CD1c-positive myeloid dendritic cell (primary cell): Measurements from ENCODE around the gene MRPS23.
A peak's percentile ranks its signal among the peaks of the same experiment; 100 is the strongest.

Source experiments
- DNase-seq: peaks from one replicate; pipeline ENCODE4 v3.0.0-alpha.2; 2016; ENCODE audit errors: extremely low spot score

The MRPS23 gene

DNA sequence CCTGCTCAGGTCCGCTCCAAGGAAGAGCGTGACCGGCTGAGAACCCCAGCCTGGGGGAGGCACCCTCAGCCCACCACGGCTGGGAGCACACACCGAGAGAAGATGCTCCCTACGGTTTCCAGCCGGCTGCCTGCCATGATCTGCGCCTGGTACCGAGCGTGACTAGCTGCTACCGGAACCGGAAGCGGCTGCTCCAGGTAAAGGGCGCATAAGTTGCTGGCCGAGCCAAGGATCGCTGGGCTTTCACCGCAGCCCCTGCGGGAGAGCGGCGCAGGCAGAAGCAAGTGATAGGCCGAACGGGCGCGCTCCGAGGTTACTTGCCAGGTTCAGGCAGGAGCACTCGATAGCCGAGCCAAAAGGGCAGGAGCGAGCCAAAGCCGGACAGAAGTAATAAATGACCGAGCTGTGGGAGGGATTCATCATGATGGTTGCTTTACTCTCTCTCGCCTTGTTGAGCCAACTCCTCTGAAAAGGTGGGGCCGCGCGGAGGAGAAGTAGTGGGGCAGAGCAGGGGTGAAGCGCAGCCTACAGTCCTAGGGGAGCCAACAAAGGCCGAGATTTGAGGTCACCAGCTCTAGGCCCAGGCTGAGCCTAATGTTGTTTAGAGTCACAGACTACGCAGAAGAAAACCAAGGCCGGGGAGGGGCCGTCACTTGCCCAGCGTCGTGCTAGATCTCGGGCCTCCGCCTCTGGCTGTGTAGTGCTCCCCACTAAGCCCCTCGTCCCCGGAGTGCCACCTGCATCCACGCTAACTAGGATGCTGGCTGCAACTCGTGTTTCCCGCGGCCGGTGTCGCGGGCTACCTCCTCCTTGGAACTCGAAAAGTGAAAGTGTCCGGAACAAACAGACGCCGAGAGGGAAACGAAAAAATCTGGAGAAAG is at the start of gene MRPS23:
Gene MRPS23, minus strand, starts transcription at position 171 of the 881 bp plus-strand sequence. Its CDS starts 34 bp downstream, at position 137.
- DNase-seq: peak; percentile 98

DNA sequence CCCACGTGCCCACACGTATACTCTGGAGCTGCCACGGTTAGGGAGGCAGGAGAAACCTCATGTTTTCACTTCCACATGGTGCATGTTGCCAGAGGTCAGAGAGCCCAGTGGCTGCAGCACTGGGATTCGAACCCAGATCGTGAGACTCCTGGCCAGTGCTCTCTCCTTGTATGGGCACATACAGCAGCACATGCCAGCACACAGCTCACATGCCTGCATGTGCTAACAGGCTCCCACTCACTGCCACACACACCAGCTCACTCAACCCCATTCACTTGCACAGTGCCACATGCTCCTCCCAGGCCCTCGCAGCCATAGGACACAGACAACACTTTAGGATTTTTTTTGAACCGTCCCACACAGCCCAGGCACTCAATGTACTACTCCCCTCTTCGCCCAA is 49.5 kb upstream of the MRPS23 start:
- peak; percentile 60 for DNase-seq

DNA sequence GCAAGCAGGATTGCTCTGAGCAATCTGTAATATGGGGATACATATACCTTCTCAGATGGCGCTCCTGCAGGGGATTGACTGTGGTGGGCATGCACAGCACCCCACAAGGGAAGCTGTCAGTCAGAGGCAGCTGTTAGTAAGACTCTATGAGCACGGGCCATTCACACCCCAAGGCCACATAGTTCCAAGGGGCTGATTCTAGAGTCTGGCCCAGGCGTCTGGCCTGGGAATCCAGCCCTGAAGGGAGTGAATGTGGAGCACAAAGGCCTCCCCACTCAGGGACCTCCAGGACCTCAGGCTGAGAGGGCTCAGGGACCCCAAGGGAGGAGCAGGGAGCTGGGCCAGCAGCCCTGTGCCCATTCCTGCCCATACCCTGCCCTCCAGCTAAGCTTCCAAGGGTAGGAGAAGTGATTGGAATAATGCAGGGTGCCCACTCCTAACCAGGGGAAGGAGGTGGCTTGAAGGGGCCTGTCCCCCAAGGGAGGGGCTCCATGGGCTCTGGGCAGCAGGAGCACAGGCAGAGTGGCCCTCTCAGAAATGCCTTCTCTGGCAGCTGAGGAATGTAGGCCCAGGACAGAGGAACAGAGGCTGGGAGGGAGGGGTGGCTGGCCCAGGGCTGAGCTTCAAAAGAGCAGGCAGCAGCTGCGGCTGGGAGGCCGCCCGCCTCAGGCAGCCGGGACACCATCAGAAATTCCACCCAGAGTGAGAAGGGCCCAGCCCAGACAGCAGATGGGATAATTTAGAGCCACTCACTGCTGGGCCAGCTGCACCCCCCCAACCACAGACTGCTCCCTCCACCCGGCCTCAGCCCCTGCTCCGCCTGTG is 48.9 kb upstream of the MRPS23 start:
- no peak for DNase-seq

DNA sequence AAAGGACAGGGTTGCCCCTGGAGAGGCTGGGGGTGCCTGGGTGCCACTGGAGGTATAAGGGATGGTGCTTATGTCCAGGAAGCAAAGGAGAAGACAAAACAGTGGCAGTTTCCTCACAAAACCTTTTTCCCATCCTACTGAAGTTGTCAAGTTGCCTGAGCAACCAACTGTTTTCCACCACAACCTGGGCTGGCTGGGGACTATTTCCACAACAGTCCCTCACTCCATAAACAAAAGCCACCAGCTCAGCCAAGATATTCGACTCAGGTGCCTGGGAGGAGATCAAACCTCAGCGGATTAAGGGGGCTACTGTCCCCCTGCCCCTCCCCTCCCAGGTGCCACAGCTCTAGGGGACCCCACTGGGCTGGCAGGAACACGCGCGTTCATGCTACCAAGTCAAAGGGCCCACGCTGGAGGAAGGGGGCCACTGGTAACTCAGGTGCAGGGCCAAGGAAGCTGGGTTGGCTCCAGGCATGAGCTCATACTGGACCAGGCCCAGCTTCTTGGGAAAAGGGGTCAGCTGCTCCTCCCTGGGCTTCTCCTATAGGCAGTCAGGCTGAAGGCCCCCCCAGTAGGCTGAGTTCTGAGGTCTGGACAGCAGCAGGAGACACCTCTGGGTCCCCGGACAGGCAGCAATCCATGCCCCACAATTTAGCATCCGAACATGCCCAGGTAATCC is 45.7 kb upstream of the MRPS23 start:
- DNase-seq: no peak

DNA sequence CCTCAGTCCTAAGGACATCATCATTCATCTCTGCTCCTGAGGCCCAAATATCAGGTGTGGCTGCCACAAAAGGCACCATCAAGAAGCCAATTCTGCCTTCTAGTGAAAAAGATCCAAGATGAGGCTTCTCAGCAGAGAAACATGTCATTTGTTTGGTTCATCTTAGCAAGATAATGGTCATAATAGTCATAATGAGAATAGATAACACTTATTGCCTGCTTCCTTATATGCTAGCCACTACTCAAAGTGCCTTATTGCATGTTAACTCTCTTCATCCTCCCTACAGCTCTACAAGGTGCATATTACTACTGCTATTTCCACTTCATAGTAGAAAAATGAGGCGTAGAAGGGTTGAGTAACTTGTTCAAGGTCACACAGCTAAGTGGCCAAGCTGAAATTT is 45.0 kb upstream of the MRPS23 start:
- no peak for DNase-seq

DNA sequence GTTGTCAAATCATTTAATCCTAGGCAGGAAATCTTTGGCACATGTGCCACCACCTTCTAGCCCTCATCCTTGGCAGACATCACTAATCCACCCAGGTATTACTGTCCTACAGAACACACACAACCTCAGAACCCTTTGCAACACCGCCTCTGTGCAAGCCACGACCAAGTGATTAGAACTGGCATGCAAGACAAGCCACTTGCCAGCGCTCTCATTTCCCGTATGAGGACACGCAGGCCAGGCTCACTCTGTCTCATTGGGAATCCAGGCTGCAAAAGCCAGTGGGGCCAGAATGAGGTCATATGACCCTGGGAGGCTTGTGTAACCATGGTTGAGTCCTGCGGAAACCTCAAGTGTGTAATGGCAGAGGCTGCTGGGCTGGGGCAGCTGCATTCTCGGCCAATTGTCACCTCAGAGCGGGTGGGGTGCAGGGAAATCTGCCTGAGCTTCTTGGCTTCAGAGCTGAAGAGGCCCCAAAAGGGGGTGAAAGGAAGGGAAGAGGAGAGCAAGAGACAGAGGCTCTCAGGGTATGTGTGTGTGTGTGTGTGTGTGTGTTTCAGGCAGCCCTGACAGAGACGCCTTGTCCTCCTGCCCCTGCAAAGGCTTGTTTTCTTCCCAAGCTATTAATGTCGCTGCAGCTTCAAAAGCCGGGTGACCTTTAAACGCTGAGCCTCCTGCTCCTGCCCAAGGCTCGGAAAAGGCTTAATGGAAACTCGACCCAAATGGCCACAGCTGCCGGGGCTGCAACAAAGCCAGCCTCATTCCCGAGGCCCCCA is 43.2 kb upstream of the MRPS23 start:
- peak; percentile 97 for DNase-seq

DNA sequence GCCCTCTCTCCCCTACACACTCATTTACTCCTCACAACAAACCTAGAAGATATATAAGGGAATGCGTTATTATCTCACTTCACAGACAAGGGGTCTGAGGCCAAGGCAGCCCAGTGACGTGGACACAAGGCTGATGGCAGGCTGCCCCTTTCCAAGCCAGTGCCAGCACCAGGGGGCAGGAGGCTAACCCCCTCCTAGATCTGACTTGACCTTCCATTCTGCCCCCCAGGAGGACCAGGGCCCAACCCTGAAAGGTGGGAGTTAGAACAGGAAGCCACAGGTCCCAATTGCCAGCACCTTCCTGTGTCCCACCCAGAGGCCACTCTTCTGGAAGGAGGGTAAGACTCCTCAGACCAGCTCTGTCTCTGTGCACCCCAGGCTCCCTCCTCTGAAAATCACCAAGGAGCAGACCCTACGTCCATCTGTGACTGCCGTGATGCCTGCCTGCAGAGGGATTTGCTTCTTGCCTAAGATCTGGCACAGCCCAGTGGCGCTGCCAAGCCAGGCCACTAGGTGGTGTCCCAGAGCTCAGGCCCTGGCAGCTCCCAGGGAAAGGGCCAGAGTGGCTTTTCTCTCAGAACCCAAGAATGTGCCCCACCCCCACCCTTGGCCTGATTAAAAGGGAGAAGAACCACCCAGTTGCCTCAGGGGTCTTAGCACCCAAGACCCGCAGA is 42.4 kb upstream of the MRPS23 start:
- DNase-seq: peak; percentile 83

DNA sequence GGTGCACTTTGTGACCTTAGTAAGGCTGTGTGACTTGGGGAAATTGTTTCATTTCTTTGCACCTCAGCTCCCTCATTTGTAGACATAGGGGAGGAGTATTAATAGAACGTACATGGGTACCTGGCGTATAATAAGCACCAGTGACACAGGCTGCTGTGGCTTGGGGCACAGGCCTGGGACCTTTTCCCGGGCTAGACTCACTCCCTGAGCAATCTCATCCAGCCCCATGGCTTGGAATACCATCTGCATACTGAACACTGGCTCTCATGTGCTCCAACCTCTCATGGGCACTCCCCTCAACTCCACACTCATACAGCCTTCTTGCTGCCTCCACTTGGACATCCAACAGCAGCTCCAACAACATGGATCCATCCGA is 41.0 kb upstream of the MRPS23 start:
- DNase-seq: no peak

DNA sequence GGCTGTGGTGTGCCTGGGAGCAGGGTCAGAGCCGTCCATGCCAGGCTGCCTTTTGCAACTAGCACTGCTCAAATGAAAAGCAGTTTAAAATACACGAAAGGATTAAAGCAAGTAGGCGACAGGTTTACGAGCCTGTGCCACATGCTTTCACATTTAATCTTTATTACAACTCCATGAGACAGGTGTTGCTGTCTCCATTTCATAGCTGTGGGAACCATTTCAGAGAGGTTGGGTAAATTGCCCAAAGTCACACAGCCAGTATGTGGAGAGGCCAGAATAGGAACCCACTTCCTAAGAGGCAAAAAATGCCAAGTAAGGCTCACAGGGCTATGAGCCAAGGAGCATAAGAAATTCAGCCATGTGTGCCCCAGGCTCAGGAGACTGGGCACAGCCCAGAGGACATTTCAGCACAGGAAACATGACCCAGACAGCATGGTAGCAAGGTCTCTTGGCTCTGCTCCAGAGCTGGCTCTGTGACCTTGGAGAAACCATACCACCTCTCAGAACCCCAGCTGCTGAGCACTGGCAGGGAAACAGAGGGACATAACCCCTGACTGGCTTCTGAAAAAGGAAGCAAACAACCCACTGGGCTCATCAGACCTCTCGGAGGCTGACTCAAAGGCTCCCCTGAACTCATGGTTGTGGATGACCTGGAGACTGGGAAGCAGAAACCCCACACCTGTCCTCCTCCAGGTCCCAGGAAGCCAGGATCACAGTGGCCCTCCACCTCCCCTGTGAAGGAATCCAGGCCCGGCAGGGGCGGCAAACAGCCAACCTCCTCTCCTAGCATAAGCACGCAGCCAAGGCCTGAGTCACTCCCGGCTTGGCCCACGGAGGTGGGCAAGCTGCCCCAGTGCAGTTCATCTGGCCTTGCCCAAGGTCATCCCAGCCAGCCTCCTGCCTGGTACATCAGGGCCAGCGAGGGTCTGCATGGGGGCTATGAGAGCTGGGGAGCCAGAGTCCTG is 40.3 kb upstream of the MRPS23 start:
- peak; percentile 29 for DNase-seq

DNA sequence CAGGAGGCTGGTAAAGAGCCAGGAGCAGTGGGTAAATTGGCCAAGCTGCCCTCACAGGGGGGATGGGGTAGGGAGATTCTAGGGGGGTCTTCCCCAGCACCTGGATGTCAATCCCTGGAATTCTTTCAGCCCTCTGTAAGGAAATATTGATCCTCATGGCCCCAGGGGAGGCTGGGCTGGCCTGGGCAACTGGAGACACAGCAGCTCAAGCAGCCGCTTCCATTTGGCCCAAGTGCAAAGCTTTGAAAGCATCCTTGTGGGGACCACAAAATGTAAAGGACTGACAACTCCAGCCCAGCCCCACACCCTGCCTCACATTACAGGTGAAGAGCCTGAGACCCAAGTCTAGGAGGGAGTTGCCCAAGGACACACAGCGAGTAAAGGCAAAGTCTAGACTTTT is 39.4 kb upstream of the MRPS23 start:
- DNase-seq: no peak

DNA sequence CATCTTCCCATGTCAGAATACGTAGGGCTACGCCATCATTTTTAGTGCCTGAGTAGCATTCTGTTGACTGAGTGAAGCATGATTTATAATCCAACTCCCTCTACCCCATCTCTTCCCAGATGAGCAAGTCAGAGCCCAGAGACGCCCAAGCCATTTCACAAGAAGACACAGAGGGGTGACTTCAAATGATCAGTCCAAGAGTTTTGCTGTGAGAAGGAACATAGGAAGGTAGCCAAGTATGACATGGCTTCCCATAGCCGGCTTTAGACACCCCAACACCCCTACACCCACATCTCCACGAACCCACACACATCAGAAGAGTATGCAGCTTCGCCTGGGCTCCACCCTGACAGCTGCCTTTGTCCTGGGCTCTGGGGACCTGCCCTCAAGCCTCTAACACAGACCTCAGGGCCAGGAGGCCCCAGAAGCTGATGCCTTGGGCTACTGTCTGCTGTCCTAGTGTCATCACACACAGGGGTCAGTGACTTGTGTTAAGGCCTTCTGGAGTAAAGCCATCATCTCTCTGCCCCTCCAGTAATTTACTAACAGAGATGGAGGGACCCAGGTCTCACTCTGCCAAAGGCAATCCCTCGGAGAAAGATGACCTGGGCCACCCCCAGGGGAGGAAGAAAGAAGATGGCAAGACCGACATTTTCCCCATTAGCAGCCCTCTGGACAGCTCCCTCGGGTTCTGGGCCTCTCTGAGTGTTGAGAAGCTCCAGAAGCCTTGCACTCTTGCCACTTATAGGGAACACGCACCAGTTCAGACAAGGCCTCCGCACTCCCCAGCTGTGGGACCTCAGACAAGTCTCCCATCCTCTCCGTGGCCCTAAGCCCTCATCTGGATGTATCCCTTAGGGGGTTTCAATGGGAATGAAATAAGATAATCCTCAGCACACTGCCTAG is 38.7 kb upstream of the MRPS23 start:
- DNase-seq: no peak

DNA sequence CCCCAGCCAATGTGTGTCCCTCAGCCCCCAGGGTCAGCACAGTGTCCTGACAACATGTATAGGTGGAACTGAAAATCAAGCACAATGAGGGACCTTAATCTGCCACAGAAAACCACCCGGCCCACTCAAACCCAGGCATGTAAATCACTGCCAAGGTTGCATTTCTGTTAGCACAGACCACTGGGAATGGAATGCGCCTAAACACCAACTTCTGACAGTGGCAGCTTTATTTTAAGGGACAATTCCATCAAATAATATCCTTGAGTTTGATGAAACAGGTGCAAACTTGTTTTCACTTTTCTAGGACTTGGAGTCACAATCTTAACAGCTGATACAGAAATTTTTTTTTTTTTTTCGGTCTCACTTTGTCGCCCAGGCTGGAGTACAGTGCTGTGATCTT is 37.3 kb upstream of the MRPS23 start:
- DNase-seq: no peak

DNA sequence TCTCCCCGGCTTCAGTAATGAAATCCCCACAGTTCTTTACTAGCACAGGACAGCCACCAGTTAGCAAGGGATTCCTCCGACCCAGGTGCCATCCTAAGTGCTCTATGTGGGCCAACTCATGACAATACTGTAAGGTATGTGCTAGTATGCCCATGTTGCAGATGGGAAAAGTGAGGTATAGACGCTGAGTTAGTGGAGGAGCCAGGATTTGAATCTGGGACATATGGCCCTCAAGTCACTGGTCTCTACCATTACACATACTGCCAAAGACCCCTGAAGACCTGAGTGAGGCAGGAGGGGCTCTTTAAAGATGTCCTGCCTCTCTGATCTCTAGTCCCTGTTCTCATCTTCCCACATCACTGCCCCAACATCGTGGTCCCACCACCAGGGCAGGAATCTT is 36.2 kb upstream of the MRPS23 start:
- no peak for DNase-seq

DNA sequence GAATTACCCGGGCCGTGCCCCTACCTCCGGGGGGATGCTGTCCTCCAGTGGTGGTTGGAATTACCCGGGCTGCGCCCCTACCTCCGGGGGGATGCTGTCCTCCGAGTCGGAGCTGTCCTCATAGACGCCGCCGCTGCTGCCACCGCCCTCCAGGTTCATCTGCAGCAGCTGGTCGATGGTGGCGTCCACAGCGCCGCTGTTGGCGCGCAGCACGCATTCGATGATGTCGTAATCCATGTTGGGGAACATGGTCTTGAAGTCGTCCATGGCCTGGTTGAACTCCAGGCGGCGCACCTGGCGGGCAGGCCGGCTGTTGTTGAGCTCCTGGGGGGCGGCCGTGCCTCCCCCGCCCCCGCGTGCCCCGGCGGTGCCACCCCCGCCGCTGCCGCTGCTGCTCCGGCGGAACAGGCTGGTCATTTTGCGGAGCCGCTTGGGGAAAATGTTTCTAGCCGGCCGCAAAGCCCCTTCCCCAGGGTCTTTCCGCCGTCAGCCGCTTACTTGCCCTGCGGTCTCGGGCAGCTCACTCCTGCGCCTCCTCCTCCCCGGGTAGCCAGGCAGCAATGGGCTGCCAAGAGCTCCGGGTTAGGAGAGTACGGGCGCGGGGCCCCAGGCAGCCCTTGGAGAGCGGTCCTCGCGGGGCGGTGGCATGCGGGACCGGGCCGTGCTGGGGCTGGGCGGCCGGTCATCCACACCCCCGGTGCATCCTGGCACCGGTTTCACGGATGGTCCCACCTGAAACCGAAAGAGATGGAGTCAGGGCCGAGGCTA is 35.5 kb upstream of the MRPS23 start:
- no peak for DNase-seq

DNA sequence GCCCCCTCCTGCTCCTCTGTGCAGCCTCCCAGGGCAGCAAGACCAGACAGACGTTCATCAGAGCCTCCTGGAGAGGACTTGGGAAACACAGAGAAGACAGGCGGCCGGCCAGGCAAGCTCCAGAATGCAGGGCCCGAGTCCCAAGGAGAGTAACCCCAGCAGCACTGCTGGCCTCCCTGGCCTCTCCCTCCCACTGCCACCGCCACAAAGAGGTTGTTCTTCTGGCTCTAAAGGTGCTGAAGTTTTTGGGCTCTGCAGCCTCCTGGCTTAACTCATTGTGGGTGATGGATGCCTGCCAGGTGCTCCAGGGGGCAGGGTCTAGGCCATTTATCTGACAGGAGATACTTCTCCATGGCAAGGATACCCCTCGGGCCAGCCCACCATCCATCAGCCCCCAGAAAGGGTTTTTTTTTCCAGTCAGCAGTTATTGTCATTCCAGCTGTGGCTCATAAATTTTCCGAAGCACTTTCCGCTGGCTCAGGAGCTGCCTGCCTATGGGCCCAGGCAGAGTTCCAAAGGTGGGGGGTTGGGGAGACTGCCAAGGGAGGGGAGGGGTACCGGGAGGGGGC is 32.0 kb upstream of the MRPS23 start:
- no peak for DNase-seq

DNA sequence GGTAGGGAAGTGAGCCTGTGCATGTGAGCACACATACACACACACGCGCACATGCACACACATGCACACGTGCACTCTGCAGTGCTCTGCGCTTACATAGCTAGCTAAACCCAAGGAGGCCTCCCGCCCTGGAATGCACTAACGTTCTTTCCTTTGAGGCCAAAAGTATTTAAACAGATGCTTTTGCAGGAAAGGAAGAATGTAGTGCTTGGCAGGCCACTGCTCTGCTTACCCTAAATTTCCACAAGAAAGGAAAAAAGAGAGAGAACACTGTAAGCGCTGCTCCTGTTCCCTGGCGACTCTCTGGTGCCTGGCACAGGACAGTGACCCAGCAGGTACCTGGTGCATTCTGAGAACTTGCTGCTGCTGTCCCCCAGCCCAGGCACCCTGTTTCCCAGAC is 31.3 kb upstream of the MRPS23 start:
- no peak for DNase-seq

DNA sequence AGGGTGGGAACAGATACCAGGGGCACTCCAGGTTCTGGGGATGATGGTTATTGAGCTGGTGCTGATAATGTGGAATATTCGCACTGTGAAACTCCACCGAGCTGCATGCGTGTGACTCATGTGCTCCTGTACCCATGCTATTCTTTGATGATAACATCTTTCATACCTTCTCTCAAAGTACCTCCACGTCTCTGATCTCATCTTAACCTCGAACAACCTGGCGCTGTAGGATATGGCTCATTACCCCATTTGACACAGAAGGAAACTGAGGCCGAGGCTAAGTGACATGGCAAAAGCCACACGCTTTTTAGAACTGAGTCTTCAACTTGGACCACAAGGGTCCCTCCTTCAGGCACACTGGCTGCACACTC is 30.2 kb upstream of the MRPS23 start:
- DNase-seq: no peak
